Pancreas (tissue), 10 donors: ENCODE results near the gene AOPEP. TPM values are rescaled to one million over a fixed set of nuclear protein-coding genes. Genes with fewer than 3 reads are reported as not detected.
"Not testable (repeated sequence)": the region's sequence is repeated elsewhere in the genome, so short reads cannot be mapped to it uniquely, and the experiment has no call there.

ENCODE experiments used
- ATAC-seq, 4 donors: fragments of 200-7000 bp; cut with Tn5 transposase; one replicate each; pipeline versions ENCODE4 v1.8.0 to v1.9.1; 2020; ENCODE audit warnings: mild to moderate bottlenecking in 4 of 4, moderate library complexity in 4 of 4
- DNase-seq, 6 donors: peaks; one replicate each; pipeline ENCODE4 v3.0.0-alpha.2; 2020
- FAIRE-seq: peaks from 2 replicates; lab custom pipeline; 2012; peaks lifted over from hg19 to GRCh38; lab: Jason Lieb, UNC
- H3K27ac ChIP-seq, 4 donors: fragments of 200-600 bp; sonication (generic); 1 replicate in 3 of 4; 2 replicates in 1 of 4; pipeline versions ENCODE4 v1.5.0 to v1.8.0; 2020
- H3K27me3 ChIP-seq, 4 donors: fragments of 200-600 bp; one replicate each; pipeline ENCODE4 v1.8.0; 2021
- H3K36me3 ChIP-seq, 3 donors: fragments of 200-600 bp; sonication (generic) in 1 of 3; one replicate each; pipeline versions ENCODE4 v1.5.0 to v1.8.0; 2020 to 2021
- H3K4me1 ChIP-seq, 3 donors: fragments of 200-600 bp; one replicate each; pipeline ENCODE4 v1.8.0; 2021
- H3K4me3 ChIP-seq, 4 donors: fragments of 200-600 bp; sonication (generic) in 2 of 4; one replicate each; pipeline versions ENCODE4 v1.5.0 to v1.8.0; 2020 to 2021
- H3K9me3 ChIP-seq, 4 donors: fragments of 200-600 bp; one replicate each; pipeline ENCODE4 v1.8.0; 2021
- CTCF ChIP-seq, 4 donors: fragments of 200-600 bp; sonication (generic) in 3 of 4; IDR thresholded peaks; one replicate each; pipeline versions ENCODE4 v1.5.0 to v1.8.0; 2021; ENCODE audit warnings: antibody characterized with exemption in 4 of 4
- WGBS, 2 donors: extraction: QIAGEN DNeasy Blood & Tissue Kit; methylation state at CpG; one replicate each; pipeline ENCODE4 v1.1.7; 2013; 5-methylcytosine and 5-hydroxymethylcytosine counted together
- intact Hi-C, 3 donors: fragments of 100-400 bp; cut with DNase I; formaldehyde crosslinking; loops; one replicate each; pipeline versions ENCODE4 v1.11.1 to v1.14.2; 2022
- polyA plus RNA-seq, 2 donors: library from polyadenylated mRNA; stranded (reverse); fragments of 200-250 nt; gene quantifications; one replicate each; pipeline ENCODE4 v1.2.3, GENCODE V29; 2013
- total RNA-seq, 6 donors: library from RNA; stranded (reverse); fragmentation: NEBNext Ultra II Directional in 4 of 6; extraction: Animal tissue kit (Norgen Biotek cat#: 25700) in 4 of 6; gene quantifications; one replicate each; pipeline versions ENCODE4 v1.2.1 to v1.2.4, GENCODE V29; 2021 to 2023
- donor health status: healthy with polysubstance abuse.
- donor health status: DM: no; HTN: no; CAD: no; lungs with moderate emphysema.
- donor health status: DM: no; HTN: no; CAD: no.
- donor health status: control.
- donor health status: control.
- donor health status: Bipolar disorder and iron deficiency.
- donor health status: DM: yes; HTN: yes; CAD: no.
- donor health status: DM: no; HTN: no; CAD: no.
- donor health status: DM: no; HTN: no; CAD: no.
- donor health status: DM: yes; HTN: yes; CAD: no.

AOPEP gene
- total and polyA plus RNA-seq, 8 donors: 50.5 to 140 (median 76.7) TPM

GRCh38 chr9:95017661-95018060 lies 291.2 kb downstream of the AOPEP start:
- WGBS, 2 donors: 93 to 98% methylated on average over 2 of the region's 2 CpGs
- Histone ChIP-seq H3K4me1 (peaks cover 38 to 55% (median 52%) of the 10 kb centered on the region in 3 donors), H3K27ac (peak overlapping the region in 3 of 4 donors; percentile 47 to 95 (median 59)), H3K9me3 (no peaks in the 10 kb centered on the region), H3K36me3 (peaks cover 0 to 44% (median 0%) of the 10 kb centered on the region in 3 donors), H3K4me3 (no peak overlapping the region), H3K27me3 (no peaks in the 10 kb centered on the region)
- TF ChIP-seq CTCF (IDR thresholded peaks at IDR 0.05): no peak
- intact Hi-C loops: no loop called here
- FAIRE-seq (no peak), DNase-seq (no peak), ATAC-seq (no peak)

- ATAC-seq: peak; percentile 35 to 65 (median 58)
- peak overlapping the region in 1 of 4 donors; percentile 9 for H3K4me3 ChIP-seq
- no peak for TF ChIP-seq CTCF (IDR thresholded peaks at IDR 0.05)
- DNase-seq: peak in 2 of 6 donors; percentile 46 to 48
- no peaks in the 10 kb centered on the region for H3K27me3 ChIP-seq
- peaks cover 44 to 62% (median 56%) of the 10 kb centered on the region in 3 donors for H3K4me1 ChIP-seq
- peak overlapping the region; percentile 30 to 95 (median 53) for H3K27ac ChIP-seq
- no peak for FAIRE-seq
- WGBS, 2 donors: 37 to 41% methylated on average over 11 of the region's 11 CpGs
- peaks cover 0 to 44% (median 0%) of the 10 kb centered on the region in 3 donors for H3K36me3 ChIP-seq
- H3K9me3 ChIP-seq: no peaks in the 10 kb centered on the region
- intact Hi-C loops: no loop called here
Measured at GRCh38 chr9:95018099-95018936, 291.8 kb downstream of the AOPEP start.

- ATAC-seq, FAIRE-seq, H3K27me3 ChIP-seq, DNase-seq, intact Hi-C loops, H3K9me3 ChIP-seq, H3K4me3 ChIP-seq: not testable (repeated sequence)
- Histone ChIP-seq H3K4me1 (peaks cover 61 to 82% (median 63%) of the 10 kb centered on the region in 3 donors), H3K36me3 (peaks cover 0 to 25% (median 0%) of the 10 kb centered on the region in 3 donors), H3K27ac (peak overlapping the region in 2 of 4 donors; percentile 88 to 95)
- 90 to 94% methylated on average over 6 of the region's 6 CpGs for WGBS, 2 donors
Measured at GRCh38 chr9:95020644-95021043, 294.1 kb downstream of the AOPEP start.

- FAIRE-seq (no peak), ATAC-seq (no peak), DNase-seq (peak in 1 of 6 donors; percentile 36)
- H3K4me3 ChIP-seq: no peak overlapping the region
- peaks cover 66 to 86% (median 68%) of the 10 kb centered on the region in 3 donors for H3K4me1 ChIP-seq
- WGBS, 2 donors: 76 to 79% methylated on average over 7 of the region's 7 CpGs
- H3K27ac ChIP-seq: peak overlapping the region in 3 of 4 donors; percentile 78 to 95 (median 88)
- no peaks in the 10 kb centered on the region for H3K27me3 ChIP-seq
- no peak for TF ChIP-seq CTCF (IDR thresholded peaks at IDR 0.05)
- H3K9me3 ChIP-seq: no peaks in the 10 kb centered on the region
- intact Hi-C loops: no loop called here
- H3K36me3 ChIP-seq: peaks cover 0 to 21% (median 0%) of the 10 kb centered on the region in 3 donors
Measured at GRCh38 chr9:95021166-95021886, 294.8 kb downstream of the AOPEP start.

GRCh38 chr9:95022657-95023056 lies 296.2 kb downstream of the AOPEP start:
- Histone ChIP-seq H3K4me3 (no peak overlapping the region), H3K36me3 (peaks cover 0 to 13% (median 0%) of the 10 kb centered on the region in 3 donors), H3K27ac (peak overlapping the region; percentile 69 to 95 (median 83)), H3K9me3 (no peaks in the 10 kb centered on the region), H3K27me3 (no peaks in the 10 kb centered on the region), H3K4me1 (peaks cover 77 to 90% (median 82%) of the 10 kb centered on the region in 3 donors)
- no peak for TF ChIP-seq CTCF (IDR thresholded peaks at IDR 0.05)
- FAIRE-seq (no peak), DNase-seq (no peak), ATAC-seq (no peak)
- intact Hi-C loops: no loop called here
- WGBS, 2 donors: 68 to 76% methylated on average over 5 of the region's 5 CpGs
